ENCODE measurements around the gene TIPRL.
"Not testable (repeated sequence)": the region's sequence is repeated elsewhere in the genome, so short reads cannot be mapped to it uniquely, and the experiment has no call there.

Gene TIPRL

DNA sequence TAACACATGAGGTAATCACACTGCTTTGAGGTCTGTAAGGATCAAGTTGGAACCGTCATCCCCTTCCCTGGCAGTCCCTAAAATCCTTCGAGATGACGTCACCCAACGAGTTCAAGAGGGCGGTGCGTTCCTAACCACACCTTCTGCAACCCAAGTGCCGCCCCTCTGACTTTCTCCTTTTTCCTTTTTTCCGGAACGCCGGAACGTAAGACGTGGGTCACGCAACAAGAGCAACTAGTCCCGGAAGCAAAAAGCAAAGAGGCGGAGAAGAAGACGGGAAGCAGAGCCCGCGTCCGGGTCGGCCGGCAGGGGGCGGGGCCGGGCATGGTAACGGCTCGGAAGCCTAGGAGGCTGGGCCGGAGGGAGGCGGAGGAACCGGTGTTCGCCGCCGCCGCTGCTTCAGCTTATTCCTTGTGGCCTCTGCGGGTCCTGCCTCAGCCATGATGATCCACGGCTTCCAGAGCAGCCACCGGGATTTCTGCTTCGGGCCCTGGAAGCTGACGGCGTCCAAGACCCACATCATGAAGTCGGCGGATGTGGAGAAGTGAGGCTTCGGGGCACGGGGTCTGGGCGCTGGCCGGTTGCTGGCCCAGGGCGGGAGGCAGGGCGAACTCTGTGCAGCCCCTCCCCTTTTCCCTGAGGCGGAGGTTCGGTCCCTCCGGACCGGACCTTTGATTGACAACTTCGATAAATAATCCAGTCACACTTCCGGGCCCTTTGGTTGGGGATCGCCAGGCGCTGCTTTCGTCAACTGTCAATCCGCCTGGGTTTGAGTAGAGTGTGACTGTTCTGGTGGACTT, at the start of gene TIPRL:
Gene TIPRL (plus strand): TSS at position 325 of the 800 bp plus-strand sequence. CDS start 116 bp downstream, at position 441.
- peak; percentile 93 to 95 (median 94) for DNase-seq (ENCODE audit: low read depth in 2 of 3, low spot score in 1 of 3)

- DNase-seq (ENCODE audit: low read depth in 2 of 3, low spot score in 1 of 3), result no peak
These were observed 48.8 kb upstream of the TIPRL start for GRCh38 chr1:168129933-168130332.

DNA sequence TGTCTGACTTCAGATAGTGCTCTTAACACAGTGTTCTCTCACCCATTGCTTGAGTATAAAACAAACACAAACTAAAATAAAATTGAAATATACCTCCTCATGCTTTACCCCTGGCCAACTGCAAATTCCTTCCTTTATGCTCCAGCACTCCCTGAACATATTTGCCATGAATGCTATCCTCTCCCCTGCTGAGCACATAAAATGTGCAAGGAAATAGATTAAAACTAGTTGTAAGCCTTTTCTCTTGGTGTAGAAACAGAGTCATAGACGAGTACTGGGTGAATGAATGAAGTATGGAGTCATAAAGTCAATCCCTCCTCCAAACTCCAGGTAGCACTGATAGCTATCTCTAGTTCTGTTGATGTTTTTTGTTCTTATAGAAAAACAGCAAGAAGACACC, 44.6 kb upstream of the TIPRL start:
- DNase-seq (ENCODE audit: low read depth in 2 of 3, low spot score in 1 of 3), result no peak

GRCh38 chr1:168134642-168135041, 44.1 kb upstream of the TIPRL start:
- no peak for DNase-seq (ENCODE audit: low read depth in 2 of 3, low spot score in 1 of 3)

DNA sequence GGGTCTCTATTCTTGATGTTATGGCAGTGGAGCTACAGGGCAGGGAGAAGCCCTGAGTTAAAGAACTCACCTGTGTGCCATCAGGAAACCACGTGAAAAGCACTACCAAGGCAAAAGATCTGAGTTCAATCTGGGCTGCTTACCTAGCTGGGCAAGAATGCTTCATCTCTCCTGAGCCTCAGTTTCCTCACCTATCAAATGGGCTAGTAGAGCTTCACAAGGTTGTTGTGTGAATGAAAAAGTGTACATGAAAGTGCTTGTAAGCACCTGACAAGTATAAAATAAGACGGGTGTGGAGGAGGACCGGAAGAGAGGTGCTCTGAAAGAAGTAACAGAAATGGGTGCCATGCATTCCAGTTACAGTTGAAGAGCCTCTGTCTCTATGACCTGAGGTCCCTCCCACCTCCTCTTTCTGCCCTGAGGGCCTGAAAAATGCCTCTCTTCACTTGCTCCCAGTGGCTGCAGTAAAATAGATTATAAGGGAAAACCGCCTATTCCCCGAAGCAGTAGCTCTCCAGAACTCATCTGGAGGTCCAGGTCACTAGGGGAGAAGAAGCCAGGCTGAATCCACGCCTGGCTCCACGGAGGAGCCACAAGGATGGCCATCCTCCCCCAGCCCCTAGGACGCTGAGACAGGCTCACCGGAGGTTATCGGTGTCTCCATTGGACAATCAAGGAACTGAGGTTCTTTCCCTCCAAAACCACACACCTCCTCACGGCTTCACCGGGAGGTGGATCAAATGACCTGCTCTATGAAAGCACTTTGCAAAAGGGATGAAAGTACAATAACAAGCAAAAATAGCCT, 43.4 kb upstream of the TIPRL start:
- DNase-seq (ENCODE audit: low read depth in 2 of 3, low spot score in 1 of 3), result no peak

DNA sequence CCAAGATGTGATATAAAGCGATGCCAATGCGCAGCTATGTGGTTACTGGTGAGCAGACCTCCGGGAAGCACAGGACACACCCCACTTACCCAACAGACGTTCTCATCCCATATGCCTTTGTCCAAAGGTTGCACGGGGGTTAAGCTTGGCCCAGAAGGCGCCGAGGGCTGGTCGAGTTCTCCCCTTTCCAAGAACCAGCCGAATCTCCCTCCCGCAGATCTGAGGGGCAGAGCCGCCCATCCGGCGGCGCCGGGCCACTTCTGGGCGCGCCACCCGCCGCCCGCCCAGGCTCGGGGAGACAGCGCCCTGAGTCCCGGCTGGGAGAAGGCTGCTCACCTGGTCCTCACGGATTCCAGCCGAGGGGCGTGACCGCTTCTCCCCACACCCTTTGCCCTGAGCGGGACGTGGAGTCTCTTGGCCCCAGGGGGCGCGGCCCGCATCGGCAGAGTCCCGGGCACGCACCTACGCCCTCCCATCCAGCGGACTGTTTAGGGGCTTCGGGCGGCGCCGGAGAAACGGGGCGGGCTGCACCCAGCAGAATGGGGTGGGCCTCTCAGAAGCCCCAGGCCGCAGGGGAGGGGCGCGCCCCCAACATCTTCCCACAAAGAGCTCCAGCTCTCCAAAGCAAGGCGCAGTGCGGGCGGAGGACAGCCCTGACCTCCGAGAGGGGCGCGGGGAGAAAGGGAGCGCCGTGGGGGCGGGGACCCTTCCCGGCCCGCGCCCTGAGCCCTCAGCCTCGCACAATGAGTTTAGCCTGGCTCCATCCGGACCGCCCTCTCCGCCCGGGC, 42.6 kb upstream of the TIPRL start:
- DNase-seq (ENCODE audit: low read depth in 2 of 3, low spot score in 1 of 3), result peak in 1 of 3 donors; percentile 3

GRCh38 chr1:168136709-168137514, 41.9 kb upstream of the TIPRL start, which contains the start of gene GPR161:
Gene GPR161 (minus strand): TSS chr1:168136930. CDS start chr1:168104850, 32,080 bp downstream.
- DNase-seq (ENCODE audit: low read depth in 2 of 3, low spot score in 1 of 3), result peak in 2 of 3 donors; percentile 3 to 9

DNA sequence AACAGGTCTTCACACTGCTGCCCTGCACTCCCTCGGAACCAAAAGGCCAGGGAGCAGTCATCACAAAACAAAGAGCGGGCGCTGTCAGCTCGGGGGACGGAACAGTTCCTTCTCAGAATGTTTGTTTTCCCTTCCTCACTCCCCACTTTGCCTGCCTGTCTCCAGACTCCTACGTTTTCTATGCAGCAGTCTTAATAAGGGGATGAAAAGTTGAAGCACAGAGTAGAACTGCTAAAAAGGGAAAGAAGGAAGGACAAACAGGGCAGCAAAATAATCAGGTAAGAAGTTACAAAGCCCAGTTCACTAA, 41.3 kb upstream of the TIPRL start:
- DNase-seq (ENCODE audit: low read depth in 2 of 3, low spot score in 1 of 3), result peak in 1 of 3 donors; percentile 5

DNA sequence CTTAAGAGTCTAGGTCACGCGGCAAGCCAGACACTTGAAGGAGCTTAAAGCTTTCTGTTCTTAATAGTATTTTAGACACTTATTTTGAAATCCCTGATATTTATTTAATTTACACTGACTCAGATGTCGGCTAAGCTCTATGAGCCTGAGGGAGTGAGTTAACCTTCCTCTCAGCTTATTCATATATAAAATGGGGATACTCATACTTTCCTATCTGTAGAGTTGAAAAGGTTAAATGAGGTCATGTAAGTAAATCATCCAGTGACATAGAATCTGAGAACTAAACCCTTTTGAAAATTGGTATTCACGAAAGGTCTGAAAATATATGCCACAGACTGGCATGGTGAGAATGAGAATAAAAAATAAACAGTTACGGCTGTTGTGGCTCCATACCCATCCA, 40.6 kb upstream of the TIPRL start:
- DNase-seq (ENCODE audit: low read depth in 2 of 3, low spot score in 1 of 3), result no peak

DNA sequence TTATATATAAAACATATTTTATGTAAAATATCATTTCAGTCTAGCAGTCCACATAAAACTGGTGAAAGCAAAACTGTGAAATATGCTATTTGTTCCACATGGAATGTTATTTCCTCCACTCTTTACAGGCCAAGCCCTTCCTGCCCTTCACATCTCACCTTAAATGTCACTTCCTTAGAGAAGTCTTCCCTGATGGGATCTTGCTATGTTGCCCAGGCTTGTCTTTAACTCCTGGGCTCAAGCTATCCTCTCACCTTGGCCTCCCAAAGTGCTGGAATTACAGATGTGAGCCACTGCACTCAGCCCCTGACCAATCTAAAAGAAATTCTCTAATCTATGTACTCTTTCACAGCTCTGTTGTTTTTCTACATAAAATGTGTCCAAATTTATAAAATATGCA, 39.7 kb upstream of the TIPRL start:
- DNase-seq (ENCODE audit: low read depth in 2 of 3, low spot score in 1 of 3), result no peak

DNA sequence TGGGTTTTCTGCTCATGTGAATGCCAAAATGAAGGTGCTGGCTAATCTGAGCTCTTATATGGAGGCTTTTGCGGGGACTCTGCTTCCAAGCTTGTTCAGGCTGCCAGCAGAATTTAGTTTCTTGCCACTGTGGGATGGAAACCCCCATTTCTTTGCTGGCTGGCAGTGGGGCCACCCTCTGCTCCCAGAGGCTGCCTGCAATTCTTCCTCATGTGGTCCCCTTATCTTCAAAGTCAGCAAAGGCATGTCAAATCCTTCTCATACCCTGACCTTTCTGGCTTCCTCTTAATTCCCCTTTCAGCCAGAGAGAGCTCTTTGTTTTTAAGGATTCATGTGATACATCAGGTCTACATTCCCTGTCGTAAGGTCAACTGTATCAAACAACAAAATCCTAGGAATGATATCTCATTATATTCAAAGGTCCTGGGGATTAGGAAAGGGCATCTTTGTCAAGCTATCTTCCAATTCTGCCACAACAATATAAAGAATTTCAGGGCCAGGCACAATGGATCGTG, 36.8 kb upstream of the TIPRL start:
- no peak for DNase-seq (ENCODE audit: low read depth in 2 of 3, low spot score in 1 of 3)

DNA sequence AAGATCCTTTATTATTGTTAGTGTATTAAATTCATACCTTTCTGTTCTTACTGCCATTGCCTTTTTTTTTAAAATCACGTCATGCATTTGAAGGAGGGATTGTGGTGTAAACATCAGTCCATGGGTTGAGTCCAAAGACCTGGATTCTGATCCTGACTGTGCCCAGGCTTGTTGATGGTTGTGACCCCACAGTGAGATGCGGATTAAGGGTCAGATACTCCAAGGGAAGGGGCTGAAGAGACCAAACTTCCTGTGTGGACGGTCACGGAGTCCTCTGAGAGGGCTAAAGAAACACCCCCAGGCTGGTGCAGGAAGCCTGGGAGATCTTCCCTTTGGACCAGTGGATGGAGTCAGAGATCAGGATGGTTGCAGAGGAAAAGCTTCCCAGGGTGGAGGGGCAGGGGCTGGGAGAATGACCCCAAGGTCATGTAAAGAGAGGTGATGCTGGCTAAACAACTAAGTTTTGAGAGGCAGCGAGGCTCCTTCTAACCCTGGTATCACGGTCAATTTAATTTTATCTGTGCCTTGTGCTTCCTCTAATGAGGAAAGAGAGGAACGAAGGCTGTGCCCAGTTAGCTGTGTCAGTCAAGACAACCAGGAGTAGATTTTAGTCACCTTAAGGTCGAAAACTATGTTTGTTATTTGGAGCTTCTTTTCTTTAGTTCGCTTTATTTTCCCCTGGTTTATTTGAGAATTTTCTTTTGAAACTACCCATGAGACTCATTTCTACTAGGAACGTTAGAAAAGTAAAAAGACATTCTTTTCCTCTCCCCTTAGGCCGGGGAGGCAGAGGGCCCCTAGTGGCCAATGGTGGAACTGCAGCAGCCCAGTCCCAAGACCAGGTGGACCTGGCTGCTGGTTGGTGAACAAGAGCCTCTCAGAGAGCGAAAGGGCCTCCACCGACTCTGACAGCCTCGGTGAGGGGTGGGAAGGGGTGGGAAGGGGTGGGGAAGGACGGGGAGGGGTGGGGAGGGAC, 33.3 kb upstream of the TIPRL start:
- DNase-seq (ENCODE audit: low read depth in 2 of 3, low spot score in 1 of 3), result peak; percentile 78 to 93 (median 83)

GRCh38 chr1:168146160-168146539, 32.6 kb upstream of the TIPRL start:
- DNase-seq (ENCODE audit: low read depth in 2 of 3, low spot score in 1 of 3), result no peak

DNA sequence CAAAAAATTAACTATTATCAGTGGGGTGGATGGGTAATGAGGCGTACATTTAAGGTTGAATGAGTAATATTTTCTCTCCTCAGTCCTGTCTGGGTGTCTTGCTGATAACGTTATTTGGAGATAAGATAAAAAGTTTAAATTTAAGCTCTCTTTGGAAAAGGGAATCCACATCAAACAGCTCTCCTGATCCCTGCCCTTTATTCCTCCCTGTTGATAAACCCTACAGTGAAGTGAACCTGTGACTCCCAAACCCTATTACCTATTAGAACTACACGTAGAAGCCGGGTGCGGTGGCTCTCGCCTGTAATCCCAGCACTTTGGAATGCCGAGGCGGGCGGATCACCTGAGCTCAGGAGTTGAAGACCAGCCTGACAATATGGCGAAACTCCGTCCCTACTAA, 32.1 kb upstream of the TIPRL start:
- no peak for DNase-seq (ENCODE audit: low read depth in 2 of 3, low spot score in 1 of 3)

DNA sequence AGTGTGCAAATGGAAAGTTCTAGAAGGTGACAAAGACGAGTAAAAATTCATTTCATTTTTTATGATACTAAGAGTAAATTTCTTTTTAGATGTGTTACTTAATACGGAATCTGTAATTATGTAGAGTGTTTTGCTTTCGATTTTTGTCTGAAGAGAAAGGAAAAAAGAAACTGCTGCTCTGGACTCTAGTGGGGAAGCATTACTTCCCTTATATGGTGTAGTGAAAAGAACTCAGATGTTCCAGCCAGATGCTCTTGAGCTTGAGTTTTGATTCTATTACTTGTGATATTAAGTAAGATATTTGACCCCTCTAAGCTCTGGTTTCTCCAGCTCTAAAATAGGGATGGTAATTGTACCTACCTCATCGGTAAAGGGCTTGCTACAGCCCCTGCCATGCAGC, 29.8 kb upstream of the TIPRL start:
- DNase-seq (ENCODE audit: low read depth in 2 of 3, low spot score in 1 of 3), result no peak

GRCh38 chr1:168150283-168150682, 28.5 kb upstream of the TIPRL start:
- DNase-seq (ENCODE audit: low read depth in 2 of 3, low spot score in 1 of 3), result no peak

DNA sequence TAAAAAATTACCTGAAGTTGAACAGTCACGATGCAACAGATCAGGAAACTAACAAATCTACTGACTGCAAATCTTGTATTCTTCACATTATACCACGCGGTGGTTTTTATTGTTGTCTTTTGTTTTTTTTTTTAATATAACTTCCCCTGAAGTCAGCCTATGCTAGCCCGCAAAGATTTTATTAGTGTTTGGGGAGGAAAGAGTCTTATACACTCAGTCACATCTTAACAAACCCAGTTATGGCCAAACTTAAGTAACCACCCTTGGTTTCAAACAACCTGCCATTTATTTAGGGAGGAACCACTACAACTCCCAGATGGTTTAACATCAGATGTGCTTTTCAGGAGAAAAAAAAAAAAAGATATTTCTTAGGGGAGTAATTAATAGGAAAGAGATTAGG, 26.8 kb upstream of the TIPRL start:
- DNase-seq (ENCODE audit: low read depth in 2 of 3, low spot score in 1 of 3), result no peak

DNA sequence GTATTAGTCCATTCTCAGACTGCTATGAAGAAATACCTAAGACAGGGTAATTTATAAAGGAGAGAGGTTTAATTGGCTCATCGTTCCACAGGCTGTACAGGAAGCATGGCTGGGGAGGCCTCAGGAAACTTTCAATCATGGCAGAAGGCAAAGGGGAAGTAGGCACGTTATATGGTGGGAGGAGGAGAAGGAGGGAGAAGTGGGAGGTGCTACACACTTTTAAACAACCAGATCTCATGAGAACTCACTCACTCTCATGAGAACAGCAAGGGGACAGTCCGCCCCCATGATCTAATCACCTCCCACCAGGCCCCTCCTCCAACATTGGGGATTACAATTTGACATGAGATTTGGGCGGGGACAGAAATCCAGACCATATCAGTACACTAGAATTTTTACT, 24.1 kb upstream of the TIPRL start:
- DNase-seq (ENCODE audit: low read depth in 2 of 3, low spot score in 1 of 3), result not testable (repeated sequence)

DNA sequence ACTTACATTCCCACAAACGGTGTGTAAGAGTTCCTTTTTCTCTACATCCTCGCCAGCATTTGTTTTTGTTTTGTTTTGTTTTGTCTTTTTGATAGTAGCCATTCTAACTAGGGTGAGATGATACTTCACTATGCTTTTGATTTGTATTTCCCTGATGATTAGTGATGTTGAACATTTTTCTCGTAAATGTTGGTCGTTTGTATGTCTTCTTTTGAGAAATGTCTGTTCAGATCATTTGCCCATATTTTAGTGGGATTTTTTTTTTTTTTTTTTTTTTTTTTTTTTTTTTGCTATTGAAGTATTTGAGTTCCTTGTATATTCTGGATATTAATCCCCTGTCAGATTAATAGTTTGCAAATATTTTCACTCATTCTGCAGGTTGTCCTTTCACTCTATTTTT, 22.9 kb upstream of the TIPRL start:
- DNase-seq (ENCODE audit: low read depth in 2 of 3, low spot score in 1 of 3), result no peak

Data from stimulated activated CD4-positive, alpha-beta T cell treated with anti-CD3 and anti-CD28 coated beads, Interleukin-12 subunit alpha, Interleukin-12 subunit beta, amount 100 ng/mL, for 48 hours (primary cell).